NCI-H1417 treated with DMSO at 0.1 percent for 48 hours (cell line): Measurements from ENCODE around the gene GNGT1.
A peak's percentile ranks its signal among the peaks of the same experiment; 100 is the strongest.

Source experiments
- DNase-seq: peaks from one replicate; lab custom pipeline; 2025; lab: John Stamatoyannopoulos, UW

GNGT1 gene

GRCh38 chr7:93906267-93906666, at the start of gene GNGT1:
GNGT1 (plus strand) TSS chr7:93906567; CDS start chr7:93906747, 180 bp downstream.
- no peak for DNase-seq

DNA sequence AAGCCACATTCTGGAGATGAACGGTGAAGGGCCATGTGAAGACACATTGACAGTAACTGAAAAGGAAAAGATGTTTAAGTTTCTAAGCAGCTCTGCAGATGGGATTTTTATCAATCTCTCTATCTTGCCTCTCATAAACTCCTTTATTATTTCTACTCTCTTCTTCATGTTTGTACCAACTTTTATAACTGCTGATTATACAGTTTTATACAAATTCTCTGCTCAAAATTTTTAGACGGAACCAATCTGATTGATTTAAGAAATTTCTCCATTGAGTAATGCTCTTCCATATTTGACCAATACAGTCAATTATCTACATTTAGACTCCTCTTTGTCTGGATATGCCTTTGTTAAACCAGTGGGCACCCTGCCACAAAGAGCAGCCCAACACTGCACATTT, 47.5 kb upstream of the GNGT1 start:
- no peak for DNase-seq

- no peak for DNase-seq
These were observed 46.1 kb upstream of the GNGT1 start for GRCh38 chr7:93860261-93860660.

- no peak for DNase-seq
These were observed 44.9 kb upstream of the GNGT1 start for GRCh38 chr7:93861325-93861949.

DNA sequence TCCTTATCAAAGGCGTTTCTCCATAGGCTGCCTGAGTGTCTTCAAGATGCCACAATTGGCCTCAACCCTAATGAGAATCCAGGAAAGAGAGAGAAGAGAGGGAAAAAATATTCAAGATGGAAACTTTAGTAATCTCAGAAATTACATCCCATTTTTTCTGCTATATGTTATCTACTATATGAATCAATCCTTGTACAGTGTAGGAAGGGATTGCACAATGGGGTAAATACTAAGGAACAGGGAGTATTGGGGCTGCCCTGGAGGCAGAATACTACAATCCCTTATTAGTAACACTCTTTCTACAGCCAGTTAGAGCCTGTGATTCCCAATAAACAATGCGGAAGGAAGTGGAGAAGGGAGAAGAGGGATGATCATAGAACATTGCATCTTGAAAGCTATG, 43.7 kb upstream of the GNGT1 start:
- DNase-seq: no peak

DNA sequence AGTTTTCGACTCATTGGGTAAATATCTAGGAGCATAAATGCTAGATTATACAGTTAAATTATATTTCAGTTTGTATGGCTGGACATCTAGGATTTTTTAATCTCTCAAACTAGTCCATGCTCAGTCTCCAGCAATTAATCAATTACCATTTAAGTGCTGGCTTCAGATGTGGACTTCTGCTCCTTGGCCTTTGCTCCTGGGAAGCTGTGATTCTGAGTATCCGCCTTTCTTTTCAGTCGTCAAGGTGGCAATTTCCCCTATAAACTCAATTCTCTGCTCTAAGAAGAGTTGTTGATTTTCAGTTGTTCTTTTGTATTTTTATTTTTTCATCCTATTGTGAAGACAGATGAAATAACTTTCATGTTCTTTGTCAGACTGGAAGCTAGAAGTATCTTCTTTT, 39.5 kb upstream of the GNGT1 start:
- no peak for DNase-seq

GRCh38 chr7:93873998-93874574, 32.3 kb upstream of the GNGT1 start:
- no peak for DNase-seq

- DNase-seq: no peak
These were observed 28.6 kb upstream of the GNGT1 start for GRCh38 chr7:93877742-93878141.

- DNase-seq: no peak
These were observed 27.0 kb upstream of the GNGT1 start for GRCh38 chr7:93879356-93879755.

DNA sequence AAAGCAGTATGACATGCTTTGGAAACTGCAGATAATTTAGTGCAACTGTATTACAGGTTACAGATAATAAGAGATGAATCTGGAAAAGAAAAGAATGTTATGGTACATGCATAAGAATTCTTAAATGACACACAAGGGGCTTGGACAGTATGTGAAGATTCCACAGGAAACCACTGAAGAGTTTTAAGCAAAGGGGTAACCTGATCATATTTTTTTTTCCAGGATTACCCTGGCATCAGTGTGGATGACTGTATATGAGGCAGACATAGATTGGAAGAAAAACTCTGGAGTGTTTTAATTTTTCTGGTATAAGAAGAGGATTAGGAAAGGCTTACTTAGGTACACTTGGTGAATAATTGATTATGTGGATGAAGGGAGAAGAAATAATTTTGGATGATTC, 23.9 kb upstream of the GNGT1 start:
- no peak for DNase-seq

GRCh38 chr7:93883078-93883916, 23.1 kb upstream of the GNGT1 start:
- DNase-seq: no peak

GRCh38 chr7:93883917-93884345, 22.4 kb upstream of the GNGT1 start:
- DNase-seq: no peak

DNA sequence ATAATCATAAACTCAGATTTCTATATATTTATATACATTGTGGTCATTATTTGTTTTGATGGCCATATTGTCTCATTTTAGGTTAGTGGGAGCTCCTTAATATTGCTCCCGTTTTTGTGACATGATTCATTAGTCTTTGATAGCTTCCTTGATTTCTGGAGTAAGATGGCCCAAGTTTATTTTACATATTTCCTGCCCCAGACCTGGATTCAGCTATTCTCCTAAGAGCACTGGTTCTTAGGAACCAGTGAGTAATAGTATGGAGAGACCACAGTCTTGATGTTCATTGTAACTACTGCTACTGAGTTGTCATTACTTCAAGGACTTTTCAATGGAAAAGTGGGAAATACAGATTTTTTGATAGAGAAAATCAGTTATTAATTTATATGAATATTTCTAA, 21.8 kb upstream of the GNGT1 start:
- no peak for DNase-seq

GRCh38 chr7:93889261-93889660, 17.1 kb upstream of the GNGT1 start:
- no peak for DNase-seq

DNA sequence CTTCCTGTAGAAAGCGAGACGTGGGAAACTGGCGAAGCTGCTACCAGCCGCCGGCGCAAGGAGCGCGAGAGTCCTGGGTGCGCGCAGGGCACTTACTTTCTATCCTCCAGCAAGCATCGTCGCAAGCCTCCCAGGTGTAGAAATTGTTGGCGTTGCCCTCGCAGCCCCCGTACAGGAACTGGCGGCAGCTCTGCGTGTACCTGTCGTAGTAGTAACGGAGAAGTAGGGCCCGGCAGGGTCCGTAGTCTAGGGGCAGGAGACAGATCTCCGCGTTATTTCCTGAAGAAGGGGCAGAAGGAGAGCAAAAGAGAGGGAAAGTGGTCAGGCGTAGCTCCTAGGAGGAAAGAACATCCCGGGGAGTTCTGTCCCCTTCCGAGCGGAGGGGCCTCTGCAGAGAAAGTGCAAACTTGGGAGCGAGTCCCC, 16.3 kb upstream of the GNGT1 start:
- DNase-seq: no peak

DNA sequence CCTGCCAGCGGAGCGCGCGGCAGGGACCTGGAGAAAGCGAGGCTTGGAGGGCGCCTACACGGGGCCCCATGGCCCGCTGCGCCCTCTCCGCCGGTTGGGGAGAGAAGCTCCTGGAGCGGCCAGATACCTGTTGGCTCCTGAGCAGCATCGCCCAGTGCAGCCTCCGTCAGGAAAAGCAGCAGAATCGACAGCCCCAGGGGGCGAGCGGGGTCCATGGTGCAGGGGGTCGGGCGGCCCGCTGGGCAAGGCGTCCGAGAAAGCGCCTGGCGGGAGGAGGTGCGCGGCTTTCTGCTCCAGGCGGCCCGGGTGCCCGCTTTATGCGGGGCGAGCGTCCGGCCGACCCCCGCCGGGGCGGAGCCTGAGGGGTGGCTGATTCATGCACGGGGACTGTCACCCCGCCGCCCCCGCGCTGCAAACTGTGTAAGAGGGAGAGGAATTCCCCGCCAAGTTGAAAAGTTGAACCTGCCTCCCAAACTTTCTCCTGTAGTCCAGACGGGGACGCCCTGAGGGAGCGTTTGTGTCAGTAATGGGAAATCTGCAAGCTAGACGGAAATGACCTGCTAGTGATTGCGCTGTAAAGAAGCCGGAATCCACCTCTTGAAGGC, 15.8 kb upstream of the GNGT1 start, which contains the start of gene TFPI2:
TSS of gene TFPI2 (minus strand) at position 290 of the 605 bp plus-strand sequence. CDS start at position 215, 75 bp downstream.
- DNase-seq: no peak

DNA sequence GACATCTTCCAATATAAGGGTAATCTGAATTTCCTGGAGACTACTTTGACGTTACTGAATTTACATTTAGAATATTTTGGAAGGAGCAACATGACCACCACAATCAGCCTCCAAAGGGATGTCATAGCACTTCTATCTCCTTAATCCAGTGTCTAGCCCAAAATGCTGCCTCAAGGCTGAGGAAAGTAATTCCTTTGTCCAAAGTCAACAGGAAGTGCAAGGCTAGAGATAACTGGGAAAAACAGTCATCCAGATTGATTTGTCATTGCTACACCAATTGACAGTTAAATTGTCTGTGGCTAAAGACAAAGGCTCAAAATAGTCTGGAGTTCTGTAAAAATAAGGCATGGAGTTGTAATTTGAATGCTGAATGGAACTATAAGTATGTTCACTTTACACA, 11.9 kb upstream of the GNGT1 start:
- DNase-seq: no peak

GRCh38 chr7:93894966-93895640, 11.3 kb upstream of the GNGT1 start:
- DNase-seq: no peak

DNA sequence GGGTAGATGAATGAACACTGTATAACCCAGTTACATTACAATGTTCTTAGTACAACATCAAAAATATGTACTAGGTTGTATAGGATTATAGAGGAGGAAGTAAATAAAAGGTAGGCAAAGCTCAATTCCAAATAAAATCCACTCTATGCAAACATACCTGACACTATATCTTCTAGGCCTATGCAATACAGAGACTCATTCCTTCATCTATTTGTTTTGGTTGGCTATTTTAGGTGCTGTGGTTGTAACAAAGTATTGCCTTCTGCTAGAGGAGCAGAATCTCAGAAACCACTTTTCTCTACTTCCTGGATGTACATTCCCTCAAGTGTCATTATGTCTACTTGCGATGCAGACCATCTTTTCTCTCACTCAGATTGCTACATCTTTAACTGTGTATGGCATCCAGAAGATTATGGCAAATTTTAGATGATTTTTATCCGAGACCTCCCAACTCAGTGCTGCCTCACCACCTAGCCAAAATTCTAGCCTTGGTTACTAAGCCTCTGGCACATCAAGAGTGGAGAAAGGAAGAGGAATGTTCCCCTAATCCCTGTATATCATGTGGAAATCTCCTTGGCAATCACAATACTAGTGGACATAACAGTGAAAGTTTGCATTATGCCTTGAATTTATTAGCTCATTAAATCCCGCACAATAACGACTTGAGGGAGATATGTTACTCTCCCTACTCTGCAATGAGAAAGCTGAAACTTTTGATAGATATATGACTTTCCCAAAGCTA, 10.3 kb upstream of the GNGT1 start:
- DNase-seq: no peak

DNA sequence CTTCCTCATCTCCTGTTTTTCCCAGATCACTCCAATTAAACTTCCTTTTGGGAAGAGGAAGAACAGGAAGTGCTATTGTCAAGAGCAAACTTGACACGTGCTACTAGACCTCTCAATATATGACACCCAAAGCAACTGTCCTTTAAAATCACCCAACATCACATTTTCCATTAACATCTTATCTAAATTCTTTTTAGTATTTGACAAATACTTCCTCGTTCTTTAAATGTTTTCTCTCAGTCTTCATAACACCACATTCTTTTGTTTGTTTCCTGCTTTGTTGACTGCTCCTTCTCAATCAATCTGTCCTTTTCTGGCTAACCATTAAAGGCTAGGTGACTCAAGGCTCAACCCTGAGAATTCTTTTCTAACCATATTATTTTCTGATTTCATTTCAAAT, 8.7 kb upstream of the GNGT1 start:
- no peak for DNase-seq

DNA sequence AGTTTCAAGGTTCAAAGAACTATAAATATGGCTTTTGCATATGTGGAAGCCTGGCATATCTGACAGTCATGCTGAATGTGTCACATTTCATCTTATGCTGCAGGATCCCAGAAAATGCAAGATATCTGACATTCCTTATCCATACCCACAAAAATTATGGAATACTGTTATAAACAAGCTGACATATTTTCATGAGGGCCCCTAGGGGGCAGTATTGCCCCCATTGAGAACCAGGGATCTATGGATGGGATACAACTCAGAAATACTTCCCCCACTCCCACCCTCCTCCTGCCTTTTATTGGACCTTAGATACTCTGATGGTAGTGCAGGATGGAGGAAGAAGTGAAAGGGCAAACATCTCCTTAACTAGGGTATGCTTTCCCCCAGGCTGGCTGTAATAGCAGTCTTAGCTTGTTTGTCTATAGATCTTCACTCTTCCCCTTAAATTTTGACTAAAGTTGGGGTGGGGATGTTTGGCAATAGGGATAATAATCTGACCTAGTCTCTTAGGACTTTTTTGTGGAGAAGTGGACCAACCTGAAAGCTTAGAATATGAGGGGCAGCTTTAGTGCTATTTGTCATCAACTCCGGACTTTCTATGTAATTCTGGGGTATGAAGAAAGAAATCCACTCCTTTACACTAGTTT, 3.5 kb upstream of the GNGT1 start:
- peak; percentile 10 for DNase-seq
